G401.6 (cell line): ENCODE measurements around the gene FAM170B.

Experiments
- FAIRE-seq: peaks from 2 replicates; lab custom pipeline; 2012; peaks lifted over from hg19 to GRCh38; lab: Jason Lieb, UNC

Gene FAM170B

DNA sequence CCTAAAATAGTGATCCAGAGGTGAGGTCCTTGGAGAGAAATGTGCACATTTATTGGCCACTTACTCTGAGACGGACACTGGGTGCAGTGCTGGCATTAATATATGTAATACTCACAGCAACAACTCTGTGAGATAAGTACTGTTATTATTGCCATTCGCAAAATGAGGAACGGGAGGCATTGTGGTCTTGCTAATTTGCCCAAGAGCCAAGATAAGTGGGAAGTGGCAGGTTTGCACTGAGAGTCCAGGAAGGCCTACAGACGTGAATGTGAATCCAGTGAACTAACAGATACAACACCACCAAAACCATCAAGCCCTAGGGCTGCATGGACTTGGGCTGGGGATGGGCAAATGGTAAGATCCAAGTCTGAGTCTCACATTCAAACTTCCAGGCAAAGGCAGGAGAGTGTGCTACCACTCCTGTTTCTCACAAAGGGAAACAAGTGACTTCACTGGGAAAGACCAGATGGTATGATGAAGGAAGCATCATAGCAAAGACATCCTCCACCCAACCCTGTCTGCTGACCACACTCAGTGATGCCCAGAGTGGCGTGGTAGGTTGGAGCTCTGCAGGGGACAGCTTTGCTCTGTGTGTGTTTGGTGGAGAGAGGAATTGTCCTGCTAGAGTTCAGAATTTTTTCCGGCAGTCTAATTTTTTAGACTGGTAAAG lies 35.1 kb upstream of the FAM170B start:
- no peak for FAIRE-seq

DNA sequence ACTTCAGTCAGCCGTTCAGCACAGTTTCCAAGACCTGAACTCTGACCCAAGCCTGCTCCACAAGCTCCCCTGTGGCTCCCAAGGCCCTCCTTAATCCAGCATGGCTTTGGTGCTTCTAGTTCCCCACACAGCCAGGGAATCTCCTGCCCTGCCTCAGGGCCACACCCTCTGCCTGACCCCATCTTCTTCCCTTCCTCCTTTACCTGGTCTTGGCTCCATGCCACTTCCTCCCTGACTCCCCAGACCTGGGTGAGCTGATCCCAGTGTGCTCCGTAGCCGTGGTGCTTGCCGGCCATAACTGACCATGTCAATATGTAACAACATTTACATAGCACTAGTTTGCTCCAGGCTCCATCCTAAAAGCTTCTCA lies 34.3 kb upstream of the FAM170B start:
- no peak for FAIRE-seq

GRCh38 chr10:49167425-49168170 lies 33.8 kb upstream of the FAM170B start:
- no peak for FAIRE-seq

- no peak for FAIRE-seq
Measured at GRCh38 chr10:49166484-49167400, 32.9 kb upstream of the FAM170B start.

DNA sequence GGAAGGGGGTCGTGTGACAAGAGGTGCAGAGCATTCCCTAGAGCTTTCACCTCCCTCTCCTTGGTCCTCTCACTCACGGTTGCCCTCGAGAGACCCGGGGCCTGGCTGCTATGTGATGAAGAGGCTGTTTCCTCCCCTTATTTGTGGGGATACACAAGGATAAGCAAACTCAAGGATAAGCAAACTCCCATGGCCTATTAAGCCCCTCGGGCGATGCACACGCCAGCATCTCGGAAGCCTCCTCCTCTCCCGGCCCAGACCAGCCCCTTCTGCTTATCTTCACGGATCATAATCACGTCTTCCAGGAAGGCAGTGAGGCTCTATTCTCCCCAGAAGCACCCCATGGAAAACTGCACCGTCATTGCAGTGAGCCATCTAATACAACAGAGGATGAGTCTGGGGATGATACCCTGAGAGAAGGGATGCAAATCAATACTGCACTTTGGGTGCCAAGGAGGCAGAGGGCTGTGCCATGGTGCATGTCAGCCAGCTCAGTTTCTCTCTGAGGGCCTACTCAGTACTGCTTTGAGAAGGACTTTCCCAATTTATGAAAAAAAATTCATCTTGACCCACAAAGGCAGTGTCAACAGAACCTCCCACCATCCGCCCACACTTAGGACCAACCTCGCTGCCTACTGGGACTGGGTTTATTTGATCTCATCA lies 32.1 kb upstream of the FAM170B start:
- no peak for FAIRE-seq

GRCh38 chr10:49165259-49165658 lies 31.4 kb upstream of the FAM170B start:
- no peak for FAIRE-seq

GRCh38 chr10:49164559-49165188 lies 30.9 kb upstream of the FAM170B start:
- no peak for FAIRE-seq

DNA sequence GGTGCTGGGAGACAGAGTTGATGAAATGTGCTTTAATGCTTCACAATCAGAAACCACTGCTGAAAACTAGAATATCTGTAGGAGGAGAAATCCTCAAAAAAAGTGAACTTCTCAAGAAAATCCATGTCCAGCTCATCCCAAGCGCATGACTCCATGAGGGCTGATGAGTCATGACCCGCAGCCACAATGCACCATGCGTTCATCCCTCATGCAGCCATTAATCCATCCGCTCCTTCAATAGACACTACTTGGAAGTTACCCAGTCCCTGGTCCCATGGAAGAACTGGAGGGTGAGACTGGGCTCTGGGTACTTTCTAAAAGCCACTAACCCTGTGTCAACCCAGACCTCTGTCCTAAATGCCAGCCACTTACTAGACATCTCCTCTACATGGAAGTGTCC lies 29.9 kb upstream of the FAM170B start:
- FAIRE-seq = no peak

GRCh38 chr10:49162761-49163310 lies 29.0 kb upstream of the FAM170B start:
- FAIRE-seq = no peak

DNA sequence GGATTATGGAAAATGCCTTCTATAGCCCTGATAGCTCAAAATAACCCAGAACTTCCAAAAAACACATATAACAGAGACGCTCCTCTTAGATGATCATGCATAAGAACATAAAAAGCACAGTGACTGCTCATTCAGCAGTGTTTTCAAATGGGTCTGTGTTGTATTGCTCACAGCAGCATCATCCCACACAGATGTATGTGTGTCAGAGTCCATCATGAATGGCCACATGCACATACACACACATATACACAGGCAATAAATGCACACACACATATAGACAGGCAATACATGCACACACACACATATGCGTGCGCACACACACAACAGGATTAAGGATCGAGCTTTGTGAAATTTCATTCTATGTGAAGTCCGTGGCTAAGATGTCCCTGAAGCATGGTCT lies 28.2 kb upstream of the FAM170B start:
- FAIRE-seq = no peak

GRCh38 chr10:49161411-49161997 lies 27.7 kb upstream of the FAM170B start:
- no peak for FAIRE-seq

- no peak for FAIRE-seq
Measured at GRCh38 chr10:49160814-49161213, 27.0 kb upstream of the FAM170B start.

- no peak for FAIRE-seq
Measured at GRCh38 chr10:49160110-49160509, 26.3 kb upstream of the FAM170B start.

DNA sequence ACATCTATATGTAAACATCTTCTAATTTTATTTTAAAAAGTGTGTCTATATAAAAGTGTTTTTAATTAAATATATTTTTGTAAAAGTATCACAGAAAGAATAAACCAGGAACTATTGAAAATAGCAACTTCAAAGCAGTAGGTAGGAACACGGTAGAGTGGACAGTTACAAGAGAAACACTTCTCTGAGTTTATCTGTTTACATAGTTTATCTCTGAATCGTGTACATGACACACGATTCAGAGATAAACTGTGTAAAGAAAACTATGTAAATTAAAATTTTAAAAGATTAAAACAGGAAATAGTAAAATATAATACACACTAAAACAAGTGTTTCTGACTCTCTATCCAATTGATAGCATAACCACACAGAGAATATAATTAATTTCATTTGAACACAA lies 25.1 kb upstream of the FAM170B start:
- FAIRE-seq = no peak

- no peak for FAIRE-seq
Measured at GRCh38 chr10:49158404-49158803, 24.6 kb upstream of the FAM170B start.

- no peak for FAIRE-seq
Measured at GRCh38 chr10:49157229-49157628, 23.4 kb upstream of the FAM170B start.

DNA sequence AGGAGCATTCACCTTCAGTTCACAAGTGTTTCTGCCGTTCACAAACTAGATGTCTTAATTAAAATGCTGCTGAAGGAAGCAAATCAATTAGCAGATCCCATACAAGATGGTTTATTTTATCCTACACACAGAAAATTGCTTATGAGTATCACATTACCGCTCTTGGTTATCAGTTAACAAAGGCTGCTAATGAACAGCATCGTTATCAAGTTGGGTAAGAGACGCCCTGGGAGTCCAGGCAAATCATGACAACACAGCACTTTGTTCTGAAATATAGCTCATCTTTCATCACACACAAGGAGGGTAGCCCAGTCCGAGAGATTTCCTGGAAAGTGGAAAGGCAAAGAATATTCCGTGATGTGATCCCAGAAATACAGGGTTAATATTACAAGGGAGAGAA lies 20.8 kb upstream of the FAM170B start:
- no peak for FAIRE-seq

DNA sequence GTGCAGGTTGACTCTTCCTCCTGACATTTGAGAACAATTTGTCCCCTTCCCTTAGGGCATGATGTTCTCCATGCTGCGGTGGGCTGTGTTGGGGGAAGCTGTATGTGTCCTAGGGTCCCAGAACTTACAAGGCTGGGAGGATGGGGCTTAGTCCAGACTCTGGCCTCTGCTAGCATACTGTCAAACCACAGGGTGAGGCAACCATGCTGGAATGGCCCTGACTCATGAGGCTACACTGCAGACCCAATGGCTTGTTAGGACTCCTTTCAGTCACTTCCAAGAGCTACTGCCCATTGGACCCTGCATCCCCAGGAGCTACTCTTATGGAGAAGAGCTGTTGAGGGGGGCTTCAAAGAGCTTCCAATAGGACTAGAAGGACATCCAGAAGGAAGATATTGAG lies 20.1 kb upstream of the FAM170B start:
- FAIRE-seq = no peak

- no peak for FAIRE-seq
Measured at GRCh38 chr10:49153115-49153514, 19.3 kb upstream of the FAM170B start.

- no peak for FAIRE-seq
Measured at GRCh38 chr10:49152663-49153062, 18.8 kb upstream of the FAM170B start.

- FAIRE-seq = no peak
Measured at GRCh38 chr10:49152037-49152436, 18.2 kb upstream of the FAM170B start.
